ENCODE results near the gene PITRM1. TPM values are rescaled to one million over a fixed set of nuclear protein-coding genes. Genes with fewer than 3 reads are reported as not detected.
A peak's percentile ranks its signal among the peaks of the same experiment; 100 is the strongest.

Gene PITRM1
- total and polyA plus RNA-seq, 11 donors: 65.8 to 128 (median 91.8) TPM

DNA sequence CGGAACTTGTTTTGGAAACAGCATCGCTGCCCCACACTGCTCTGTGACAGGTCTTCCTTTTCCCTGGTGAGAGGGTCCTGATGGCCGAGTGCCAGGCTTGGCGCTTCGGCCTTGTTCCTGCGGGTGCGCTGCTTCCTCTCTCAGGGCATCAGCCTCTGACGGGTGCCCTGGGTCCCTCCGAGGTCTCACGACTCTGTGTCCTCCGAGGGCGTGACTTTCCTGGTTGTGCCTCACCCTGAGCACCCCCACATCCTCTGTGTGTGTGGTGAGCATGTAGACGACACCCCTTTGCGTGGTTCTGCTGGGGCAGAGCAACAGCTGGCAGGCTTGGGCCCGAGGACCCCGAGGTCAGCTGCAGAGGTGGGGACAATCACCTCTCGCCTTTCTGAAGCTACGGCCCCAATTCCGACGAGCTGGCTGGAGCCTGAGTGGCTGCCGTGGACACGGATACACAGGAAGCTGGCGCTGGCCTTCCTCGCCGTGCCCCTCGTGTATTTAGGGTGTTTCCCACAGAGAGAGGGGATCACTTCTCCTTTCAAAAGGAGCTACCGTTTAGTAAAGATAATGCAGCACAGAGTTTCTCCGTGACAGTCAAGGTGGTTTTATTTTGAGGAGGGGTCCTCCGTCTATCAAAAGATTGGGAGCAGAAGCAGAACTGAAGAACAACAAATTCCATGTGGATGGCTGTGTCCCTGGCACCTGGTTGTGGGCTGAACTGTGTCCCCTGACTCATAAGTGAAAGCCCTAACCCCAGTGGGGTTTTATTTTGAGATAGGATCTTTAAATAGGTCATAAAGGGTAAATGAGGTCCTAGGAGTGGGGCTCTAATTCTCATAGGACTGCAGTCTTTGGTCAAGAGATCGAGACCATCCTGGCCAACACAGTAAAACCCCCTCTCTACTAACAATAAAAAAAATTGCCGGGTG, 36.2 kb upstream of the PITRM1 start:
- DNase-seq: no peak

DNA sequence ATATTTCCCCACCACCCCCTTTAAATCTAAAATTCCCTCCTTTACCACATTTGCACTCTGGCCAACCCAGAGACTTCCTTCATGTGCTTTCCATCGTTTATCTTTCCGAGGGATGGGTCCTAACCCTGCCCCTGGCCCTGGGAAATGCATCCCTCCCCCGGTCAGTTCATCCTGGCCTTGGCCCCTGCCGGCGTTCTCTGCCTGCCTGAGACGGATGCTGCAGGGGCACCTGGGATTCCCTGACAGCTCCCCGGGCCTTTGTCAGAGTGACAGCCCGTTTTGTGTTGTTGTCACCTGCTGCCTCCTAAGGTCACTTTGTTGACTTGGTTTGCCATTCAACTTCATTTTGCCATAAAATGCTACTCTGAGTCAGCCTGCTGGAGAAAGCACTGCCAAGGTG, 34.8 kb upstream of the PITRM1 start:
- no peaks in the 10 kb centered on the region for H3K9me3 ChIP-seq
- no peak for ATAC-seq

More for the DNA sequence above, 36.2 kb upstream of the PITRM1 start:
- WGBS, 4 donors: 75 to 85% (median 83%) methylated on average over 30 to 31 of the region's 31 CpGs
- TF ChIP-seq POLR2A (IDR thresholded peaks at IDR 0.05): no peak
- intact Hi-C loops (cut with DNase I): no loop called here
- Histone ChIP-seq H3K27me3 (no peaks in the 10 kb centered on the region), H3K4me1 (peaks cover 0 to 3% (median 0%) of the 10 kb centered on the region in 12 donors), H3K36me3 (no peaks in the 10 kb centered on the region), H3K9me3 (no peaks in the 10 kb centered on the region), H3K4me3 (no peak overlapping the region), H3K27ac (no peak overlapping the region)
- ATAC-seq: peak in 1 of 4 donors; percentile 29

GRCh38 chr10:3206511-3207157, 34.1 kb upstream of the PITRM1 start:
- WGBS, 4 donors: 86 to 92% (median 88%) methylated on average over 11 of the region's 11 CpGs
- intact Hi-C loops (cut with DNase I): no loop called here
- DNase-seq: no peak

More for the DNA sequence above, 34.8 kb upstream of the PITRM1 start:
- WGBS, 4 donors: 81 to 87% (median 84%) methylated on average over 8 of the region's 8 CpGs
- Histone ChIP-seq H3K4me3 (no peak overlapping the region), H3K27ac (no peak overlapping the region), H3K4me1 (no peaks in the 10 kb centered on the region), H3K27me3 (no peaks in the 10 kb centered on the region), H3K36me3 (no peaks in the 10 kb centered on the region)
- DNase-seq: no peak
- TF ChIP-seq POLR2A (IDR thresholded peaks at IDR 0.05): no peak
- TF ChIP-seq, protein P1, sequence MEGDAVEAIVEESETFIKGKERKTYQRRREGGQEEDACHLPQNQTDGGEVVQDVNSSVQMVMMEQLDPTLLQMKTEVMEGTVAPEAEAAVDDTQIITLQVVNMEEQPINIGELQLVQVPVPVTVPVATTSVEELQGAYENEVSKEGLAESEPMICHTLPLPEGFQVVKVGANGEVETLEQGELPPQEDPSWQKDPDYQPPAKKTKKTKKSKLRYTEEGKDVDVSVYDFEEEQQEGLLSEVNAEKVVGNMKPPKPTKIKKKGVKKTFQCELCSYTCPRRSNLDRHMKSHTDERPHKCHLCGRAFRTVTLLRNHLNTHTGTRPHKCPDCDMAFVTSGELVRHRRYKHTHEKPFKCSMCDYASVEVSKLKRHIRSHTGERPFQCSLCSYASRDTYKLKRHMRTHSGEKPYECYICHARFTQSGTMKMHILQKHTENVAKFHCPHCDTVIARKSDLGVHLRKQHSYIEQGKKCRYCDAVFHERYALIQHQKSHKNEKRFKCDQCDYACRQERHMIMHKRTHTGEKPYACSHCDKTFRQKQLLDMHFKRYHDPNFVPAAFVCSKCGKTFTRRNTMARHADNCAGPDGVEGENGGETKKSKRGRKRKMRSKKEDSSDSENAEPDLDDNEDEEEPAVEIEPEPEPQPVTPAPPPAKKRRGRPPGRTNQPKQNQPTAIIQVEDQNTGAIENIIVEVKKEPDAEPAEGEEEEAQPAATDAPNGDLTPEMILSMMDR (IDR thresholded peaks at IDR 0.05): no peak
- intact Hi-C loops (cut with DNase I): no loop called here

GRCh38 chr10:3203972-3204371, 31.4 kb upstream of the PITRM1 start:
- ATAC-seq (no peak), DNase-seq (no peak)
- H3K27ac ChIP-seq: no peak overlapping the region
- no peaks in the 10 kb centered on the region for H3K9me3 ChIP-seq
- H3K36me3 ChIP-seq: no peaks in the 10 kb centered on the region
- H3K27me3 ChIP-seq: no peaks in the 10 kb centered on the region
- intact Hi-C loops (cut with DNase I): no loop called here
- H3K4me3 ChIP-seq: no peak overlapping the region
- 44 to 66% (median 48%) methylated on average over 4 of the region's 4 CpGs for WGBS, 4 donors
- no peaks in the 10 kb centered on the region for H3K4me1 ChIP-seq
- TF ChIP-seq, protein P1 (IDR thresholded peaks at IDR 0.05): no peak
- TF ChIP-seq POLR2A (IDR thresholded peaks at IDR 0.05): no peak

More at GRCh38 chr10:3206511-3207157, 34.1 kb upstream of the PITRM1 start:
- Histone ChIP-seq H3K36me3 (no peaks in the 10 kb centered on the region), H3K27ac (no peak overlapping the region), H3K4me1 (no peaks in the 10 kb centered on the region), H3K27me3 (no peaks in the 10 kb centered on the region), H3K9me3 (no peaks in the 10 kb centered on the region), H3K4me3 (no peak overlapping the region)
- TF ChIP-seq, protein P1 (IDR thresholded peaks at IDR 0.05): no peak
- no peak for TF ChIP-seq POLR2A (IDR thresholded peaks at IDR 0.05)
- no peak for ATAC-seq

Data from heart left ventricle (tissue), 16 donors.